ENCODE data around the gene PRDX2.

Gene PRDX2

GRCh38 chr19:12841094-12841493 is 39.5 kb upstream of the PRDX2 start:
- H3K4me3 ChIP-seq (ENCODE audit: control insufficient read depth, low read depth, low read length) = peak overlapping the region; percentile 21
- DNase-seq (ENCODE audit: low read depth) = no peak
- TF ChIP-seq CTCF (IDR thresholded peaks at IDR 0.05; ENCODE audit: control insufficient read depth, insufficient read depth, low read depth, low read length, missing control alignments) = no peak

DNA sequence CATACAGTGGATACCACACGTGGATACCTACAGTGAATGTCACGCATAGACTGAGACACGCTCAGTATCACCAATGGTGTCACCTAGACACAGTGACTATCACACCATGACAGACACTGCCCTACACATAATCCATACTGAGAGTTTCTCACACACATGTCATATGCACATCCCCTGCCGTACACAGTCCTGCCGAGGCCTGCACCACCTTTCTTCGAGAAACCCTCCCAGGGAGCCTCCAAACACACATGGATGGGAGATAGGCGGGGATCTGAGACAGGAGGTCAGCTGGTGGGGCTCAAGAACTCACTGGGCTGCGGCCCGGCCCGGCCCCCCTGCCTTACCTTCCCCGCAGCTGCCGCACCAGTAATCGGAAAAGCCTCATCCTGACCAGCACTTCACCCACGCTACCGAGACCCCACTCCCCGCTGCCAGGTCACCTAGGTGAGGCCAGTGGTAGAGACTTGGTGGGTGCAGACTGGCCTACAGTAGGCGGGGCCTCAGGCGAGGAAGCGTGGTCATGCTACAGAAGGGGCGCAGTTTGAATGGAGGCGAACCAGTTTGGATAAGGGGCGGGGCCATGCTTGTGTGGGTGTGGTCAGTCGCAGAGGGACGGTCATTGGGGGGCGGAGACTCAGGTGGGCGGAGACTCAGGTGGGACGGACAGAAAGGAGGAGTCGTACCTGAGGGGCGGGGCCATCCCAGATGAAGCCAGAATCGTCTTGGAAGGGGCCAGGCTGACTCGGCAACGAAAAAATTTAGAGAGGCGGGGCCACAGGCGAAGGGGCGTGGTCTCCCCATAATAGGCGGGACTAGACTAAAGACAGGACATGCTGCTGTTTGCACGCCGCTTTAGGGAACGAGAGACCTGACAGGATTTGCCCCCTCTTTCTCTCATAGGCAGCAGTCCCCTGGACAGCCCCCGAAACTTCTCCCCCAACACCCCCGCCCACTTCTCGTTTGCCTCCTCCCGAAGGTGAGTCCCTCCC is 38.8 kb upstream of the PRDX2 start:
- DNase-seq (ENCODE audit: low read depth) = no peak
- TF ChIP-seq CTCF (IDR thresholded peaks at IDR 0.05; ENCODE audit: control insufficient read depth, insufficient read depth, low read depth, low read length, missing control alignments) = no peak
- peak overlapping the region; percentile 21; the same call in 1 of the 2 replicates for H3K4me3 ChIP-seq (ENCODE audit: control insufficient read depth, low read depth, low read length)

GRCh38 chr19:12838886-12839756 is 37.5 kb upstream of the PRDX2 start:
- no peak for TF ChIP-seq CTCF (IDR thresholded peaks at IDR 0.05; ENCODE audit: control insufficient read depth, insufficient read depth, low read depth, low read length, missing control alignments)
- H3K4me3 ChIP-seq (ENCODE audit: control insufficient read depth, low read depth, low read length) = no peak overlapping the region
- DNase-seq (ENCODE audit: low read depth) = no peak

- peak within 1 kb of the TSS; percentile 11 for H3K4me3 ChIP-seq (ENCODE audit: control insufficient read depth, low read depth, low read length)
- peak; percentile 28 for TF ChIP-seq CTCF (IDR thresholded peaks at IDR 0.05; ENCODE audit: control insufficient read depth, insufficient read depth, low read depth, low read length, missing control alignments)
- no peak for DNase-seq (ENCODE audit: low read depth)
Measured at GRCh38 chr19:12838182-12838885, 36.7 kb upstream of the PRDX2 start, which contains the start of gene MAST1. MAST1 (plus strand) TSS chr19:12838515; CDS start chr19:12838573, 58 bp downstream.

- no peak for TF ChIP-seq CTCF (IDR thresholded peaks at IDR 0.05; ENCODE audit: control insufficient read depth, insufficient read depth, low read depth, low read length, missing control alignments)
- no peak overlapping the region for H3K4me3 ChIP-seq (ENCODE audit: control insufficient read depth, low read depth, low read length)
- no peak for DNase-seq (ENCODE audit: low read depth)
Measured at GRCh38 chr19:12837225-12837624, 35.6 kb upstream of the PRDX2 start.

DNA sequence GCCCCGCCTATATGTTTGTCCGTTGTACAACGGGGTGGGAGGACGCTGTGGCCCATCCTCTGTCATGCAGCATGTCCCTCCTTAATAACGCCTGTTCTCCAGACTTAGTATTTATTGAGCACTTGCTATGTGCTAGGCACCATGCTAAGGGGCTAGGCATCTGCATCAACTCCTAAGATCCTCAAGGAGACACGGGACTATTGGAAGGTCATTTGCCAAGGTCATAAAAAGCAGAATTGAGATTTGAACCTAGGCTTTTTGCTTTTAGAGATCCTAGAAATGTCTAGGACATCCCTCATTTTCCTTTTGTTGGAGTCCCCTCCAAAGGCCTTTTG is 34.9 kb upstream of the PRDX2 start:
- no peak overlapping the region for H3K4me3 ChIP-seq (ENCODE audit: control insufficient read depth, low read depth, low read length)
- DNase-seq (ENCODE audit: low read depth) = no peak
- TF ChIP-seq CTCF (IDR thresholded peaks at IDR 0.05; ENCODE audit: control insufficient read depth, insufficient read depth, low read depth, low read length, missing control alignments) = no peak

All from AG09309 (cell line).